ENCODE measurements around the gene LRRC19. TPM values are rescaled to one million over a fixed set of nuclear protein-coding genes. Genes with fewer than 3 reads are reported as not detected.

The LRRC19 gene
- 10 to 100 TPM; 12.5 to 18.6 (median 15.1) TPM for polyA plus RNA-seq (ENCODE audit: insufficient read length in 4 of 4)

GRCh38 chr9:27005491-27005890 lies at the start of gene LRRC19:
TSS of gene LRRC19 (minus strand) at chr9:27005672. CDS start at chr9:26999694, 5,978 bp downstream.
- no peak for DNase-seq (ENCODE audit: low read depth in 4 of 4, low spot score in 2 of 4)

GRCh38 chr9:27054841-27055240 lies 49.4 kb upstream of the LRRC19 start:
- DNase-seq (ENCODE audit: low read depth in 4 of 4, low spot score in 2 of 4), result no peak

- no peak for DNase-seq (ENCODE audit: low read depth in 4 of 4, low spot score in 2 of 4)
These were observed 48.7 kb upstream of the LRRC19 start for GRCh38 chr9:27054125-27054524.

GRCh38 chr9:27053369-27054022 lies 48.0 kb upstream of the LRRC19 start:
- no peak for DNase-seq (ENCODE audit: low read depth in 4 of 4, low spot score in 2 of 4)

GRCh38 chr9:27047136-27047535 lies 41.7 kb upstream of the LRRC19 start:
- DNase-seq (ENCODE audit: low read depth in 4 of 4, low spot score in 2 of 4), result no peak

- no peak for DNase-seq (ENCODE audit: low read depth in 4 of 4, low spot score in 2 of 4)
These were observed 37.7 kb upstream of the LRRC19 start for GRCh38 chr9:27043176-27043575.

GRCh38 chr9:27042476-27042875 lies 37.0 kb upstream of the LRRC19 start:
- DNase-seq (ENCODE audit: low read depth in 4 of 4, low spot score in 2 of 4), result no peak

- no peak for DNase-seq (ENCODE audit: low read depth in 4 of 4, low spot score in 2 of 4)
These were observed 36.3 kb upstream of the LRRC19 start for GRCh38 chr9:27041746-27042145.

GRCh38 chr9:27037499-27037898 lies 32.0 kb upstream of the LRRC19 start:
- DNase-seq (ENCODE audit: low read depth in 4 of 4, low spot score in 2 of 4), result no peak

- peak in 2 of 4 donors; percentile 13 to 24 for DNase-seq (ENCODE audit: low read depth in 4 of 4, low spot score in 2 of 4)
These were observed 28.4 kb upstream of the LRRC19 start for GRCh38 chr9:27033815-27034403.

GRCh38 chr9:27029186-27029585 lies 23.7 kb upstream of the LRRC19 start:
- no peak for DNase-seq (ENCODE audit: low read depth in 4 of 4, low spot score in 2 of 4)

- DNase-seq (ENCODE audit: low read depth in 4 of 4, low spot score in 2 of 4), result no peak
These were observed 17.4 kb upstream of the LRRC19 start for GRCh38 chr9:27022920-27023319.

GRCh38 chr9:27019589-27019988 lies 14.1 kb upstream of the LRRC19 start:
- DNase-seq (ENCODE audit: low read depth in 4 of 4, low spot score in 2 of 4), result no peak

GRCh38 chr9:27003426-27004077 lies 1.9 kb downstream of the LRRC19 start:
- DNase-seq (ENCODE audit: low read depth in 4 of 4, low spot score in 2 of 4), result peak; percentile 5 to 20 (median 10)

GRCh38 chr9:26995810-26996209 lies 9.7 kb downstream of the LRRC19 start:
- no peak for DNase-seq (ENCODE audit: low read depth in 4 of 4, low spot score in 2 of 4)

- no peak for DNase-seq (ENCODE audit: low read depth in 4 of 4, low spot score in 2 of 4)
These were observed 22.1 kb downstream of the LRRC19 start for GRCh38 chr9:26983340-26983739.

- no peak for DNase-seq (ENCODE audit: low read depth in 4 of 4, low spot score in 2 of 4)
These were observed 29.5 kb downstream of the LRRC19 start for GRCh38 chr9:26975728-26976707.

- no peak for DNase-seq (ENCODE audit: low read depth in 4 of 4, low spot score in 2 of 4)
These were observed 30.5 kb downstream of the LRRC19 start for GRCh38 chr9:26974927-26975326.

GRCh38 chr9:26973989-26974388 lies 31.5 kb downstream of the LRRC19 start:
- DNase-seq (ENCODE audit: low read depth in 4 of 4, low spot score in 2 of 4), result no peak

- no peak for DNase-seq (ENCODE audit: low read depth in 4 of 4, low spot score in 2 of 4)
These were observed 33.8 kb downstream of the LRRC19 start for GRCh38 chr9:26971721-26972120.

- no peak for DNase-seq (ENCODE audit: low read depth in 4 of 4, low spot score in 2 of 4)
These were observed 48.6 kb downstream of the LRRC19 start for GRCh38 chr9:26956860-26957233.

All from left renal cortex interstitium (tissue), 4 donors.